AG04450 (cell line): Measurements from ENCODE around the gene NRCAM. TPM values are rescaled to one million over a fixed set of nuclear protein-coding genes. Genes with fewer than 3 reads are reported as not detected.

Experiments
- CTCF ChIA-PET: fragments of 300-600, 350-600 bp; formaldehyde crosslinking; extraction: SDS; loops from one replicate; lab custom pipeline; 2022; ENCODE audit warnings: antibody characterized with exemption, inconsistent platforms; lab: Charles Lee
- POLR2A ChIA-PET: fragments of 350-600 bp; formaldehyde crosslinking; extraction: SDS; loops from one replicate; lab custom pipeline; 2021; ENCODE audit warnings: antibody characterized with exemption, inconsistent platforms; lab: Yijun Ruan, JAX
- DNase-seq: peaks from one replicate; pipeline ENCODE4 v3.0.0-alpha.2; 2011; ENCODE audit warnings: low read depth, low spot score
- H3K27ac ChIP-seq: one replicate; pipeline ENCODE4 v1.5.1; 2012; ENCODE audit warnings: low read depth, low read length, control low read depth
- H3K27me3 ChIP-seq: one replicate; pipeline ENCODE4 v1.6.0; 2012; ENCODE audit warnings: low read length; ENCODE audit not compliant: control insufficient read depth, insufficient read depth
- H3K4me3 ChIP-seq: 2 replicates; pipeline ENCODE4 v1.5.1; 2011; ENCODE audit warnings: mild to moderate bottlenecking, low read depth, low read length, control low read depth
- H3K9me3 ChIP-seq: 2 replicates; pipeline ENCODE4 v1.5.1; 2012; ENCODE audit warnings: low read length; ENCODE audit not compliant: control insufficient read depth, insufficient read depth
- polyA plus RNA-seq: library from polyadenylated mRNA; depleted of rRNA; stranded (reverse); fragments of >200 nt; gene quantifications from 2 replicates; pipeline ENCODE4 v1.2.3, GENCODE V29; 2011
- TF ChIP-seq, protein P1 (sequence below): IDR thresholded peaks from 2 replicates; pipeline ENCODE4 v1.5.1; 2011; ENCODE audit warnings: low read depth, low read length, control low read depth, inconsistent platforms

NRCAM gene
- polyA plus RNA-seq, 1 experiment = 0.66 TPM

DNA sequence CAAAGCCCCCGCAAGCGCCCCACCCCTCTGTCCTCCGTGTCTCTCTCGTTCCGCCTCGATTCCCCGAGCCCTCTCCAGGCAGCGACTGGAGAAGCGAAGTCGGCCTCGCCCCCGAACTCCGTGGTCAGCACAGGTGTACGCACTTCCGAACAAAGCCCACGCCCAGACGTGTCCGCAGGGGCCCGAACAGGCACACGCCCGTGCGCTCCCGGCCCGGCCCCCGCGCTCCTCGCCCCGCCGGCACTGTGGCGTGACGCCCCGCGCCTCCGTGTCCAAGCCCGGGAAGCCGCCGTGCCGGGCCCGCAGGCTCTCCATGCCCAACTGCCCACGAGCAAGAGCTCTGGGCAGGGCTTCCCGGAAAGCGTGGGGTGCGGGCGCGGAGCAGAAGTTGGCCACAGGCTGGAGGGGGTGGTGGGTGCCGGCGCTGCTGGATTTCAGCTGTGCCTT lies 662 bp downstream of the NRCAM start:
- ChIA-PET CTCF (interaction anchor here (1.5 to 3.8 kb wide), 3 partner anchors 13 to 42 kb away, joined by 4 to 53 read pairs (median 5); no protein-coding TSS in a partner anchor), POLR2A (no interaction called here)
- no peak for DNase-seq
- no peaks in the 10 kb centered on the region; the same call in 1 of the 2 replicates for H3K9me3 ChIP-seq
- peak overlapping the region; percentile 51 for H3K4me3 ChIP-seq
- H3K27me3 ChIP-seq = peaks cover 53% of the 10 kb centered on the region
- H3K27ac ChIP-seq = no peak overlapping the region
- TF ChIP-seq, protein P1, sequence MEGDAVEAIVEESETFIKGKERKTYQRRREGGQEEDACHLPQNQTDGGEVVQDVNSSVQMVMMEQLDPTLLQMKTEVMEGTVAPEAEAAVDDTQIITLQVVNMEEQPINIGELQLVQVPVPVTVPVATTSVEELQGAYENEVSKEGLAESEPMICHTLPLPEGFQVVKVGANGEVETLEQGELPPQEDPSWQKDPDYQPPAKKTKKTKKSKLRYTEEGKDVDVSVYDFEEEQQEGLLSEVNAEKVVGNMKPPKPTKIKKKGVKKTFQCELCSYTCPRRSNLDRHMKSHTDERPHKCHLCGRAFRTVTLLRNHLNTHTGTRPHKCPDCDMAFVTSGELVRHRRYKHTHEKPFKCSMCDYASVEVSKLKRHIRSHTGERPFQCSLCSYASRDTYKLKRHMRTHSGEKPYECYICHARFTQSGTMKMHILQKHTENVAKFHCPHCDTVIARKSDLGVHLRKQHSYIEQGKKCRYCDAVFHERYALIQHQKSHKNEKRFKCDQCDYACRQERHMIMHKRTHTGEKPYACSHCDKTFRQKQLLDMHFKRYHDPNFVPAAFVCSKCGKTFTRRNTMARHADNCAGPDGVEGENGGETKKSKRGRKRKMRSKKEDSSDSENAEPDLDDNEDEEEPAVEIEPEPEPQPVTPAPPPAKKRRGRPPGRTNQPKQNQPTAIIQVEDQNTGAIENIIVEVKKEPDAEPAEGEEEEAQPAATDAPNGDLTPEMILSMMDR = no peak

DNA sequence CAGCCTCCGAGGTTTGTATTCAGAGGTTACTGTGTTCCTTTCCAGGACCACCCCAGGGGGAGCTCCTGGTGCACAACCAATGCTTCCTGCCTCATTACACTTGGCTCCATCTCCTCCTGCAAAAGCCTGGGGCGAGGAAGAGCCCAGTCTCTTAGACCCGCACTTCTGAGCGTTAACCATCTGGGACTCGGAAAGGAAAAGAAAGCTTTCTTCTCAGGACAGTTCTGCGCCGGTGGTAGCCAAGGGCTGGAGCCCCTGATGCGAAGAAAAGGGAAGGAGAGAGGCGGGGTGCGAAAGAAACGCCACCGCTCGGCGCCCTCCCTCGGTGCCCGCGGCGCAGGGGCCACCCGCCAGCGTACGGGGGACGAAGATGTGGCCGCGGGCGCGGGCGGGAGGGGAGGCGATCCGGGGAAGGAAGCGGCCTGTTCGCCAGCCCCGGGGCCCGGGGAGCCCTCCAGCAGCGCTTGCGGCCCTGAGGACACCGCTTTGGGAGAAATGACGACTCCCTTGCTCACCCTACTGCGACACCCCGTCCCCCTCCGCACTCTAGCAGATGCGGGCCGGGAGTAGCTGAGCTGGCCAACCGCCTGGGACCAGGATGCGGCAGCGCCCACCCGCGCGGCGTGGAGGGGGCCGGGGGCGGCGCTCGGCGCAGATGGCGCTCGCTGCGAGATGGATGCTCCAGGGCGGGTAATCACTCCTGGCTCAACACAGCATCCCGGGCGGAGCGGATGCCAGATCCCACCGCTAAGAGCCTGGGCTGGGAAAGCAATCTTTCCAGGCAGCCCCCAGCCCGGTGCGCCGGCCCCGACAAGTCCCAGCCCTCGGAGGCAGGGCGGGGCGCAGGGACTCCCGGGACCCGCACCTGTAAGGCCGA lies 1.3 kb downstream of the NRCAM start:
- TF ChIP-seq, protein P1 = no peak
- no peak overlapping the region for H3K27ac ChIP-seq
- peak overlapping the region; percentile 51 for H3K4me3 ChIP-seq
- ChIA-PET POLR2A (no interaction called here), CTCF (interaction anchor here (1.7 to 3.8 kb wide), 2 partner anchors 12 to 43 kb away, joined by 5 to 53 read pairs; no protein-coding TSS in a partner anchor)
- peaks cover 53% of the 10 kb centered on the region for H3K27me3 ChIP-seq
- DNase-seq = no peak
- no peaks in the 10 kb centered on the region; the same call in 1 of the 2 replicates for H3K9me3 ChIP-seq

DNA sequence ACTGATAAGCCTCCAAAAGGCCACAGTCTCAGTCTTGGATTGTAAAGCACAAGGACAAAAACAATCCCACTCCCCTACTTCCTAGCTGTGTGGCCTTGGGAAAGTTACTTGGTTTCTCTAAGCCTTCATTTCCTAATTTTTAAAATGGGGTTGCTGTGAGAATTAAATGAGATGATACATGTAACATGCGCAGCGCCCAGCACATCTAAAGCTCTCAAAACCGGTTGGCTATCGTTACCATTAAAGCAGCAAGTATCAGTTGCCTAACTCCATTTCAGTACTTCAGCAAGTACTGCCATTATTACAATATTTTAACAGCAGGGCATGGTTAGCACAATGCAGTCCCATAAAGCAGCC lies 1.9 kb downstream of the NRCAM start:
- H3K27ac ChIP-seq = no peak overlapping the region
- peak overlapping the region; percentile 51 for H3K4me3 ChIP-seq
- ChIA-PET POLR2A (no interaction called here), CTCF (interaction anchor here (1.0 to 3.8 kb wide), 2 partner anchors 30 to 43 kb away, joined by 3 to 53 read pairs; no protein-coding TSS in a partner anchor)
- TF ChIP-seq, protein P1 = no peak
- no peak for DNase-seq
- peaks cover 54% of the 10 kb centered on the region for H3K27me3 ChIP-seq
- no peaks in the 10 kb centered on the region; the same call in 1 of the 2 replicates for H3K9me3 ChIP-seq

DNA sequence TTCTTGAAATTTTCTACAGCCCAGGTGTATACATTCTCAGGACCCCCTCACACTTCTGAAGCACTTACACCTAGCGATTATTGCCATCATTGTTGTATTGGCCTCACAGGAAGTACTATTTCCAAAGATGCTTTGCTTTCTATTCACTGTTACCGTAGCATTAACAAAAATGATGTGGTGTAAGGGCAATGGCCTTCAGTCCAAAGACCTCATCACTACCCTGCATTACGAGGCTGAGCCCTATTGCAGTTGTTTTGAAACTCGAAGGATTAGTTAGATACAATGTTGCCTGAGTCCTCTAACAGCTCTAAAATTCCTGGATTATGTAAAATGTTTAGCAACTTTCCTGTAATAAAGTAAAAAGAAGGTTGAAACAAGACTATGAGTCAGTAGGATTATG lies 2.9 kb downstream of the NRCAM start:
- H3K27ac ChIP-seq = no peak overlapping the region
- TF ChIP-seq, protein P1 = no peak
- H3K4me3 ChIP-seq = no peak overlapping the region
- POLR2A ChIA-PET = no interaction called here
- H3K9me3 ChIP-seq = no peaks in the 10 kb centered on the region; the same call in 1 of the 2 replicates
- H3K27me3 ChIP-seq = peaks cover 57% of the 10 kb centered on the region
- DNase-seq = no peak
- CTCF ChIA-PET = interaction anchor here (1.0 to 3.8 kb wide), 11 partner anchors 9 to 276 kb away, joined by 3 to 53 read pairs (median 4); no protein-coding TSS in a partner anchor

DNA sequence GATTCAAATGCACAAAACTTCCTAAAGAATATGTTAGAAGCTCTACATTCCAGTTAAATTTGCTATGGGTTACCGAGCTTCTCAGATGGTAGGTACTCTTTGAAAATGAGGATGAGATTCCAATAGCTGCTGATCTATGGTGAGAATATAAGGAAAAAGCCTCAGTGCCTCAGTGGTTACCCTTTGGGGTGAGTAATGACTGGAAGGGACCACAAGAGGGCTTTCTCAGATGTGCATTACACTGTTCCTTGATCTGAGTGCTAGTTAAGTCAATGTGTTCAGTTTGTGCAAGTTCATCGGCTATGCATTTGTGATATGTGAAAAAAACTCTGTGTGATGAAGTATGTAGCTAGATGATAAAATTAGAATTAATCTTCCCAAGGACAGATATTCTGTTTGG lies 3.5 kb downstream of the NRCAM start:
- Histone ChIP-seq H3K9me3 (no peaks in the 10 kb centered on the region; the same call in 1 of the 2 replicates), H3K4me3 (no peak overlapping the region), H3K27ac (no peak overlapping the region), H3K27me3 (peaks cover 54% of the 10 kb centered on the region)
- ChIA-PET POLR2A (no interaction called here), CTCF (interaction anchor here (0.5 to 3.8 kb wide), 15 partner anchors 9 to 1423 kb away, joined by 3 to 53 read pairs (median 5); no protein-coding TSS in a partner anchor)
- no peak for DNase-seq
- TF ChIP-seq, protein P1 = peak; percentile 68
